Activated T-cell treated with anti-CD3 and anti-CD28 coated beads, Interleukin-2, amount 50 U/mL, for 48 hours (primary cell): ENCODE measurements around the gene BCAR1.
"Not testable (repeated sequence)": the region's sequence is repeated elsewhere in the genome, so short reads cannot be mapped to it uniquely, and the experiment has no call there.

Experiments
- DNase-seq, 2 experiments: peaks; one replicate each; pipeline ENCODE4 v3.0.0-alpha.2; 2020

The BCAR1 gene

DNA sequence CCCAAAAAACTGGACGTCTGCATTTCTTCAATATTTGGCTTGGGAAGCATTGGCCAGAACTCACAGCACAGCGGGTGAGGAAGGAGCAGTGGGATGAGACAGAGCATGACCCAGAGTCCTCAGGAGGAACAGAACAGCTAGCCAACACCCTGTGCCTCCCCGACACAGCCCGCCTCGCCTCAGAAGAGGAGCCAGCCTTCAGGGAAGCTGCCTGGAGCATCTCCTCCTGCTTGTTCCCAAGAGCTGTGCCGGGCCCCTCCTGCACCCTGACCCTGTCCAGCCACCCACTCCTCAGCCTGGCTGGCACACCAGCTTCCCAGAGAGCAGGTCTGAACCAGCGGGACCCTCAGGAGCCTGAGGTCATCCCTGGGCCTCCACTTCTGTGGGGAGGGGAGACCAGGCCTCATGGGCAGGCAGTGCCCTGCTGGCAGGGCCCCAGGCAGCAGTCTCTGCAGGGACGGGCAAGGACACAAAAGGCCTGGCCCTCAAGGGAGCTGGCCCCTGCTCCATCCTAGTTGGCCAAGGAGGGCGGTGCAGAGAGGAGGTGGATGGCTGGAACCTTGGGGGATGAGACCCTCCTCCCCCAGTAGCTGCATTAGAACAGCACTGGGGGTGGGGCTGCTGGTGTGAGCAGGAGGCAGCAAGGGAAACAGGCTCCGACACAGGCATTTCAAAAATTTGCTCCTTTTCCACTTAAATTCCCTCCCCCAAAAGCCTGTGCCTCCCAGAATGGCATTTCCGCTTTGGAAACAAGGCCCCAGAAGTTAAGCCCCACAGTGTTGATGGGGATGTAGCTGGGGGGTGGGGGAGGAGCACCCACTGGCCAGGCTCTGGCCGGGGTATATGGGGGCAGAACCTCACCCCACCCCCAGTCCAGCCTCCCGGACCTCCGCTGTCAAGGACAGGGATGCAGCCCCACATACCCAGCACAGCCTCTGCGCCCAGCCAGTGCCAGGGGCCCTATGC is 1.8 kb upstream of the BCAR1 start:
- no peak for DNase-seq

DNA sequence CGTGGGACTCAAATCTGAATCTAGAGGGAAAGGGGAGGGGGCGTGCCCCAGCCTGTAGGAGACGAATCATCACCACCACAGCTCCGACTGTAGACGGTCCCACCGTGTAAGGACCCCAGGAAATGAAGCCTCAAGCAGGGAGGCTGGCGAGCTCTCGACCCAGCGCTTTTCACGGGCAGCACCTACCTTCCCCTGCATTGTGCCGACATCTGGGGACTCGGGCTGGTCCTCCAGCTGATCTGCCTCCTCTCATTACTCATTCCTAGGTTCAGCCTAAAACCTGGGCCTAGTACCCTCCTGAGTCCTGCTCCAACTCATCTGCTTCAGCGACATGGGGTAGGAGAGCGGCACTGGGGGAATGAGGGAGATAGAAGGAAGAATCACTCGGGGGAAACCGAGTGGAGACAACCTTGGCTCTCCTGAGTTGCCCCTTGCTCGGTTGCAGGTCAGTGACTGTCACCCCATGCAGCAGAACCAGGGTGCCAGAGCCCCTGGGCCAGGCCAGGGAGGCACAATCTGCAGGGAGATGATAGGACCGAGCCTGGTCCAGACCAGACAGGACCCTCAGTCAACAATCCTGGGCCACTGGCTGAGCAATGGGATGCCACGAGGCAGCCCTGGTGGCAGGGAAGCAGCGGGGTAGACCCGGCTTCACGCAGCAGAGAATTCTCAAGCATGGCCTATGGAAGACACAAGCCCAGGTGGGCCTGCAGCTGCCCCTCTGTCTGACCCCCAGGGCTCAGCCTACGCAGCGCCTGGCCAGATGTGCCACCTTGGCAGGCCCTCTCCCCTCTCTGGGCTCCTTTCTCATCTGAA is 833 bp upstream of the BCAR1 start:
- DNase-seq = no peak

DNA sequence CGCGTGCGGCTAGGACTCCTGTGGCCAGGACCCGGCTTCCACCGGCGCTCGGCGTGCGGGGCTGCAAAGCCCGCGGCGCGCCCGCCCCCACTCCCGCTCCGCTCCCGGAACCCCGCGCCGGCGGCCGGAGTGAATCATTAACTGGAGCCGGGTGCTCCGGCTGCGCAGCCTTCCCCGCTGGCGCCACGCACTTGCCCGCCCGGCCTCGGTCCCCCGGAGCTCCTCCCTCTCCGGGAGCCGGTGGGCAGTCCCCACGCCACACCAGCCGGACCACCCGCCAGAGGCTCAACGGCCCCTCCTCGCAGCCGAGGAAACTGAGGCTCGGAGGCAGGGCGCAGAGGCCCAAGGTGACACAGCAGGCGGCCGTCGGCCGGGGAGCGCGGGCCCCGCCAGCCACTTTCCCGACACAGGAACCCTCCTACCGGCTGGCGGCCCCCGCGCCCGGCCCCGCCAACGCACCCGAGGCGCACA is 580 bp downstream of the BCAR1 start:
- DNase-seq = no peak

- no peak for DNase-seq
Observed at GRCh38 chr16:75250089-75250808, 1.2 kb downstream of the BCAR1 start.

- DNase-seq = no peak
Observed at GRCh38 chr16:75249441-75249840, 2.0 kb downstream of the BCAR1 start.

- DNase-seq = no peak
Observed at GRCh38 chr16:75248536-75249380, 2.7 kb downstream of the BCAR1 start.

DNA sequence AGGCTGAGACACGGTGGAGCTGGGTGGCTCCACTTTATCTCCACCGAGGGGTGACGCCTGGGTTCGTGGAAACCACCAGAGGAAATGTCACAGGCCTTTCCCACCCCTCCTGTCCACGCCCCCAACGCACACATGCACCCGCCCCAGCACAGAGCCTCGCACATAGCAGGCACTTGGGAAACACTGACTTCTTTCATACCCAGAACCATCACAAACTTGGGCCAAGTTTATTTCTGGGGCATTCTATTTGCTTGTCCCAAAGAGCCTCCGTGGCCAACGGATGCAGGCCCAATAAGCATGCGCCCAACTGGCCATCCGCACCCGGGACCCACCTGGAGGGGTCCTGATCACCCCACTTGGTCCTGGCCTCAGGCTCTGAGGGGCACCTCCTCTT is 3.3 kb downstream of the BCAR1 start:
- no peak for DNase-seq

GRCh38 chr16:75247249-75247648 is 4.2 kb downstream of the BCAR1 start:
- DNase-seq = no peak

DNA sequence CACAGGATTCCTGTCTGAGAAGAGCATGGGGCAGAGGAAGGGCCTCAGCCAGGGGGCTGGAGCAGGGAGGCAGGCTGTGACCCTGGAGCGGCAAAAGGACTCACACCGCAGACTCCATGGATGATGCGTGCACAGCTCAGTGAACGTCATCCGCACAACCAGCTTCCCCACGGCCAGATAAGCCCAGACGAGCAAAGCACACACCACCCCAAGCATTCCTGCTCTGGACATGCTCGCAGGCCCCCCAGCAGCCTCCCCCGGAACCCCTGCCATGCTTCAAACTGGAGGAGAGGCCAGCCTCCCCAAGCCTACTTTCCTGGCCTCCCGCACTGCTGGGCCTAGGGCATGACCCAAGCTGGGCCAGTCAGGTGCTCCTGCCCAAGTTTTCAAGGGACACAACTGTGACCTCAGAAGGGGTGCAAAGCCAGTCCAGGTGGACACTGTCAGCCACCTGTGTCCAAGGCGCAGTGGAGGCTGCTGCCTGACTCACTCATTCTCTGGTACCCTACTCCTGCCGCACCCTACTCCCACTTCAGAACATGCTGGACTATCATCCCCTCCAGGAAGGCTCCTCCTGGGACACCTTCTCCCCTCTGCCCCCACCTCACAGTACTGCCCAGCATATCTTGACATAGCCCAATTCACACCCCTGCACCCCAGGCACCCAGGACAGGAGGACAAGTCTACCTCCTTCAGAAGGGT is 4.8 kb downstream of the BCAR1 start:
- DNase-seq = no peak

- DNase-seq = no peak
Observed at GRCh38 chr16:75244844-75245758, 6.3 kb downstream of the BCAR1 start.

DNA sequence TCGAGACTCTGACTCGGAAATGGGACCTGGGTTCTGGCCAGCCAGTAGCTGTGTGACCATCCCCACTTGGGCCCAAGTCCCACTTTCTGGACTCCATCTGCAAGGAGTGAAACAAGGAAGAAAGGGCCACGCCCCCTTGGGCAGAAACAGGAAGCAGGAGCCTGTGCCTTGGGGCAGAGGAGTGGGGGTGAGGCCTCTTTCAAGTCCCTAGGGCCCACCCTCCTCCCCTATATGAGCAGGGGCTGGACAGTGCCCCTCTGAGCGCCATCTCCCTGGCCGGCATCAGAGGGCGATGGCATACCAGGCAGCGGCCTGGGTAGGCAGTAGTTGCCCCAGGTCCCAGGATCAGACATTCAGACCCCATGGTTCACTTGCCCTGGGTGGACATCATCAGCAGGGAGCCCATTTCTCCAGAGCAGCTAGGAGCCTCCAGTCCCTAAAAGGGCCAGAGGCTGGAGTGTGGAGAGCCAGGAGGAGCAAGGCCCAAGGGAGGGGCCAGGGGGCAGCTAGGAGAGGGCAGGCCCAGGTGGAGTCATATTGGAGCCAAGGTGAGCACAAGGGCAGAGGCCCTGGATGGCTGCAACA is 7.1 kb downstream of the BCAR1 start:
- DNase-seq = no peak

DNA sequence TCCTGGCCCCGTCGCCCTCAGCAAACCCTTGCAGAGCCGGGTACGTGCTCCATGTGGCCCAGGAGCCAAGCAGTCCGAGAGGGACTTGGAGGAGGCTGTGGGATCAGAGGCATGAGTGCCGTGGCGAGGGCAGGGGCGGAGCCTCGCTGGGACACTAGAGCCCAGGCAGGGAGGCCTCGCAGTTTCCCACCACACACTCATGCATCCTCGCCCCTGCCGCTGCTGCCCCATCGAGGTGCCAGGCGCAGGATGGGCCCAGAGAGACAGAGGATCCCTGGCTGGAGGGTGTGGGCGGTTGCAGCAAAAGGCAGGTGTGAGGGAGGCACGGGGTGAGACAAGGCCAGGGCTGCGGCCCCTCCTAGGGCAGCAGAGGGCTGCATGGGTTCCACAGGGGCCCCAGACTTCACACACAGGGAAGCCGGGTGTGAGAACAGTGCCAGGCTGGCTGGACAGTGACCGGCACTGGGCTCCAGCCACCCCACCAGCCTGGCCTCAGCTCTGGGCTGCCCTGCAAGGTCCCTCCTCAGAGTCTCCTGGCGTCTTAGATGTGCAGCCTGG is 7.7 kb downstream of the BCAR1 start:
- DNase-seq = no peak

- DNase-seq = not testable (repeated sequence)
Observed at GRCh38 chr16:75242436-75243078, 8.9 kb downstream of the BCAR1 start.

- no peak for DNase-seq
Observed at GRCh38 chr16:75241955-75242354, 9.5 kb downstream of the BCAR1 start.

DNA sequence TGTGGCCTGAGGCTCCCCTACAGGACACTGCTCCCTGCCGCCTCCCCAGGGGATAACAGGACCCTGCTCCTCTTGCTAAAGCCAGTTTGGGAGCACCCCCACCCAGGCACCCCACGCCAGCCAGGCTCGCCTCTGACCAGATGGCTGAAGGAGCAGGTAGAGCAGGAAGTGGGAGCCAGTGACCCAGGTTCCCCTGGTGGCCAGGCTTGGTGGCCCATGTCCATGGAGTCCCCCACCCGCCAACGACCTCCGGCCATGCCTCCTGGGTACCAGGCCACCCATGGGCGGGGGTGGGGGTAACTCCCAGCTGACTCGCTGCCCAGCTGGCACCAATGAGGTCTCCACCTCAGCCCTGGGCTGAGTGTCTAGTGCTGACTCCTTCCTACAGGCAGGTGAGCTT is 10.0 kb downstream of the BCAR1 start:
- DNase-seq = no peak

GRCh38 chr16:75240633-75241032 is 10.8 kb downstream of the BCAR1 start:
- not testable (repeated sequence) for DNase-seq

GRCh38 chr16:75239542-75240122 is 11.8 kb downstream of the BCAR1 start:
- DNase-seq = no peak

DNA sequence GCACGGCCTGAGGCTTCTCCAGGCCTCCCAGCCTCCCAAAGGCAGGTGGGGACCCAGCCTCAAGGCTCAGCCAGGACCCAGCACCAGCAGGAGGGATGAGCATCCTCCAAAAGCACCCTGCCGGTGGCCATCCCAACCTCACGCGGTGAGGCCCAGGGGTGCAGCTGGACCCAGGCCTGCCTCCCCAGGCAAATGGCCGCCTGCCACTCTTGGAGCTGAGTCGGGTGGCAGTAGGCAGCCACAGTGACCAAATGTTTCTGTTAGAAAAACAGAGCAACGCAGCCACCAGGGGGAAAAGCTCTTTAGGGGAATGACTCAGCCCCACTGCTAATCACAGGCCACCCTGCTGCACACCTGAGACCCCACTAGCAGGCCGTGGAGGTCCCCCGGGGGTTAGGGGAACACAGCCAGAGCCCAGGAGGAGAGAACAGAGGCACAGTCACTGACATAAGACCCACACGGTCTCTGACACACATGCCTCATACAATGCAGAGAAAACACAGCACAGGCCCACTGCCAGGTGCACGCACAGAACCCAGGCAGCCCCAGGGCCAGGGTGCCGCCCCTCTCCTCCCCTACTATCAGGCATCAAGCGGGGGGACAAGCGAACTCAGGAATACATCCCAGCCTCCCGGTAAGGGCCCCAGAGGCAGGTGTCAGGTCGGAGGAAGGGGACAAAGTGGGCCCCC is 12.4 kb downstream of the BCAR1 start:
- DNase-seq = no peak
